Lower lobe of right lung (tissue), 2 donors: Measurements from ENCODE around the gene CHST2. TPM values are rescaled to one million over a fixed set of nuclear protein-coding genes. Genes with fewer than 3 reads are reported as not detected.

Experiments
- ATAC-seq, 2 donors: fragments of 200-7000 bp; cut with Tn5 transposase; one replicate each; pipeline ENCODE4 v1.9.1; 2020 to 2022; ENCODE audit warnings: mild to moderate bottlenecking in 2 of 2, moderate library complexity in 2 of 2
- DNase-seq: peaks from one replicate; pipeline ENCODE4 v3.0.0-alpha.2; 2020
- H3K27ac ChIP-seq: fragments of 200-600 bp; one replicate; pipeline ENCODE4 v1.8.0; 2022
- H3K27me3 ChIP-seq: fragments of 200-600 bp; one replicate; pipeline ENCODE4 v1.8.0; 2022; ENCODE audit warnings: low read depth
- H3K36me3 ChIP-seq: fragments of 200-600 bp; one replicate; pipeline ENCODE4 v1.8.0; 2022; ENCODE audit warnings: mild to moderate bottlenecking
- H3K4me1 ChIP-seq: fragments of 200-600 bp; one replicate; pipeline ENCODE4 v1.8.0; 2022
- H3K4me3 ChIP-seq: fragments of 200-600 bp; one replicate; pipeline ENCODE4 v1.8.0; 2022; ENCODE audit warnings: mild to moderate bottlenecking
- H3K9me3 ChIP-seq: fragments of 200-600 bp; one replicate; pipeline ENCODE4 v1.8.0; 2022
- intact Hi-C: fragments of 100-400 bp; cut with DNase I; formaldehyde crosslinking; loops from one replicate; pipeline ENCODE4 v1.11.0; 2022
- total RNA-seq: library from RNA; stranded (reverse); fragmentation: NEBNext Ultra II Directional; extraction: Animal tissue kit (Norgen Biotek cat#: 25700); gene quantifications from one replicate; pipeline ENCODE4 v1.2.1, GENCODE V29; 2021
- TF ChIP-seq, protein P1 (sequence below): fragments of 200-600 bp; IDR thresholded peaks from one replicate; pipeline ENCODE4 v1.8.0; 2022; ENCODE audit warnings: antibody characterized with exemption, mild to moderate bottlenecking
- donor health status: DM: no; HTN: yes; CAD: no; lungs with severe emphysema.

CHST2 gene
- total RNA-seq, 1 donor from 2014 or later, result 6.2 TPM

DNA sequence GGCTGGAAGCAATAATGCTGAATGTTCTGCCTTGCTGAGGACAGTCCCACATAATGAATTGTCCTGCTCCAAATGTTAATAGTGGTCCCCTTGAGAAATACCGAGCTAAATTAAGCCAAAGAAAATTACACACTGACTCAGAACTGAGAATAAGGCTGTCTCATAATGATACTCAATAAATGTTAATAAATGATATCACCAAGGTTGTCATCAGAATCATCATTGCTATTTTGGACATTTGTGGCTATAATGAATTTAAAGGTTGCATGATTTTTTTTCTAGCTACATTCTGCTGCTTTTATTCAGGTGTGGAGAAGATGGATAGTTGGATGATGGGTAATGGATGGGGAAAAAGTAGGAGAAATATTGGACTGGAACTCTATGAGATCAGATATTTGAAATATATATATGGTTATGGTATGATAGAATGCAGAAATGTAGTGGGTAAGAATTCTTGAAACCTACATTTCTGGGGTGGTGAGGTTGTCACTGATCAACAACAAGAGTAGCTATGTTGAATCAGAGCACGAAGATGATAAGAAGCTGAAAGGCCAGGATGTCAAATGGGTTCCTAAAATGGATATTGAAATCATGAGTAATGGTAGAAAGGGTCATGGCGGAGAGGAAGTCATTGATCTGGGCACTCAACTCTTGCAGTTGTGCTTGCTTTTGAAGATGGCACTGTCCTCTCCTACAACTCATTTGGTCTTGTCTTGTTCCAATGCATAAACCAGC is 12.8 kb downstream of the CHST2 start:
- H3K36me3 ChIP-seq, result no peaks in the 10 kb centered on the region
- DNase-seq (no peak), ATAC-seq (no peak)
- peaks cover 8% of the 10 kb centered on the region for H3K4me1 ChIP-seq
- H3K4me3 ChIP-seq, result no peak overlapping the region
- no peaks in the 10 kb centered on the region for H3K9me3 ChIP-seq
- TF ChIP-seq, protein P1, sequence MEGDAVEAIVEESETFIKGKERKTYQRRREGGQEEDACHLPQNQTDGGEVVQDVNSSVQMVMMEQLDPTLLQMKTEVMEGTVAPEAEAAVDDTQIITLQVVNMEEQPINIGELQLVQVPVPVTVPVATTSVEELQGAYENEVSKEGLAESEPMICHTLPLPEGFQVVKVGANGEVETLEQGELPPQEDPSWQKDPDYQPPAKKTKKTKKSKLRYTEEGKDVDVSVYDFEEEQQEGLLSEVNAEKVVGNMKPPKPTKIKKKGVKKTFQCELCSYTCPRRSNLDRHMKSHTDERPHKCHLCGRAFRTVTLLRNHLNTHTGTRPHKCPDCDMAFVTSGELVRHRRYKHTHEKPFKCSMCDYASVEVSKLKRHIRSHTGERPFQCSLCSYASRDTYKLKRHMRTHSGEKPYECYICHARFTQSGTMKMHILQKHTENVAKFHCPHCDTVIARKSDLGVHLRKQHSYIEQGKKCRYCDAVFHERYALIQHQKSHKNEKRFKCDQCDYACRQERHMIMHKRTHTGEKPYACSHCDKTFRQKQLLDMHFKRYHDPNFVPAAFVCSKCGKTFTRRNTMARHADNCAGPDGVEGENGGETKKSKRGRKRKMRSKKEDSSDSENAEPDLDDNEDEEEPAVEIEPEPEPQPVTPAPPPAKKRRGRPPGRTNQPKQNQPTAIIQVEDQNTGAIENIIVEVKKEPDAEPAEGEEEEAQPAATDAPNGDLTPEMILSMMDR, result no peak
- no peaks in the 10 kb centered on the region for H3K27me3 ChIP-seq
- intact Hi-C loops, result no loop called here
- no peak overlapping the region for H3K27ac ChIP-seq

DNA sequence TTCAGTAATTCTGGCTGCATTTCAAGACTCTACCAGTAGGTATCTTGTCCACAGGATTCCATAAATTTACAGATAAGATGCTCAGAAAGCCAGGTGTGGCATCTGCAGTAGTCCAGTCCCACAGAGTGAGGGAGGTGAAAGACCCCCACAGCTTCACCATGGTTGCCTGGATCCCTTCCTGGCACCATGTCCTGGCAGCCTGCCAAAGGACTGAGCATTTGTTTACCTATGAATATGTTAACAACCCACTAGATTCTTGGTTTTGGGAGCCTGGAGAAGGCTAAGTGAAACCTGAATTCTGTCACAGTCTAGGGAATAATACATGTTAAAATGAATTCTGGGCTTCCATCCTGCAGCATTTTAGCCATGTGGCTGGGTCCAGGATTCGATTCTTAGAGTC is 14.9 kb downstream of the CHST2 start:
- no peak overlapping the region for H3K4me3 ChIP-seq
- H3K27me3 ChIP-seq, result no peaks in the 10 kb centered on the region
- no peaks in the 10 kb centered on the region for H3K36me3 ChIP-seq
- intact Hi-C loops, result no loop called here
- TF ChIP-seq, protein P1, result no peak
- DNase-seq (no peak), ATAC-seq (no peak)
- no peak overlapping the region for H3K27ac ChIP-seq
- no peaks in the 10 kb centered on the region for H3K9me3 ChIP-seq
- peaks cover 8% of the 10 kb centered on the region for H3K4me1 ChIP-seq

DNA sequence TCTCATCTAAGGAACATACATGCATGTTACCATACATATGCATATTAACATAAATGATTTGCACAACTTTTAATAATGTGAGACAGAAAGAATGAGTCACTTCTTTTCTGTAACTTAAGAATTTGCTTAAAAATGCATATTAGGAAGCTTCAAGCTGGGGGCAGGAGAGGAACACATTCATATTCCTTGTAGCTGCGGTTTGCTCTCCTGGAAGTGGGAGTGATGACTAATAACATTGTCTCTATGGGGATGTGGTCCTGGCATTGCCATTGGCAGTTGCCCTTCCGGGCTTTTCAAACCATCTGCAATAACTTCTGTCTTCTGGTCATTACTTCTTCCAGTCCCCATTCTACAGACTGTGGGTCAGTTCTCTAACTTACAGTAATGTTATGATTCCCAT is 15.6 kb downstream of the CHST2 start:
- DNase-seq (no peak), ATAC-seq (peak; percentile 74 to 79)
- Histone ChIP-seq H3K9me3 (no peaks in the 10 kb centered on the region), H3K27ac (no peak overlapping the region), H3K27me3 (no peaks in the 10 kb centered on the region), H3K4me3 (no peak overlapping the region), H3K36me3 (no peaks in the 10 kb centered on the region), H3K4me1 (peaks cover 8% of the 10 kb centered on the region)
- intact Hi-C loops, result no loop called here
- TF ChIP-seq, protein P1, result no peak

DNA sequence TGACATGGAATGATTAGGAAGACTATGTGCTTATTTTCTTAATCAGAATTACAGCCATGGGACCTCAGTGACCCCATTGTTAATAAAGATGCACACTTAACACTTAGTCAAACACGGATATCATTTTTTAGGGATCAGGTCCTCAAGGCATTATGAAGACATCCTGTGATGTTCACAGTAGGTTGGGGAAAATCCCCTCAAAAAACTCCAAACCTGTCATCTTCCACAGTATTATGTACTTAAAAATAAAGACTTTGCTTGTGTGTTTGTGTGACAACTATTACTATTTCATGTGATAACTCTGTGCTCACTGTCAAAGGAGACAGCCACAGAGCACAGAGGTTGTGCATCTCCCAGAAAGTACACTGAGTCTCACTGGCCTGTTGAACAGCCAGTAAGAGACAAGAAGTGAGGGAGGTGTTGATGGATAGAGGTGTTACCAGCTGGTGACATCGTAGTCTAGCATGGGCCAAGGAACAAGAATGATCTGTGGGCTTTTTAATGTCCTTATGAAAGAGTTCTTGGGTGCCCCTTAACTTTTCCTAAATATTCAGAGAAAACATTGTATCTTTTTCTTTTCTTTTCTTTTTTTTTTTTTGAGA is 18.0 kb downstream of the CHST2 start:
- H3K4me1 ChIP-seq, result peaks cover 8% of the 10 kb centered on the region
- TF ChIP-seq, protein P1, result no peak
- H3K4me3 ChIP-seq, result no peak overlapping the region
- no peaks in the 10 kb centered on the region for H3K9me3 ChIP-seq
- intact Hi-C loops, result no loop called here
- ATAC-seq, result no peak
- no peaks in the 10 kb centered on the region for H3K27me3 ChIP-seq
- no peaks in the 10 kb centered on the region for H3K36me3 ChIP-seq
- H3K27ac ChIP-seq, result no peak overlapping the region
- DNase-seq, result no peak

DNA sequence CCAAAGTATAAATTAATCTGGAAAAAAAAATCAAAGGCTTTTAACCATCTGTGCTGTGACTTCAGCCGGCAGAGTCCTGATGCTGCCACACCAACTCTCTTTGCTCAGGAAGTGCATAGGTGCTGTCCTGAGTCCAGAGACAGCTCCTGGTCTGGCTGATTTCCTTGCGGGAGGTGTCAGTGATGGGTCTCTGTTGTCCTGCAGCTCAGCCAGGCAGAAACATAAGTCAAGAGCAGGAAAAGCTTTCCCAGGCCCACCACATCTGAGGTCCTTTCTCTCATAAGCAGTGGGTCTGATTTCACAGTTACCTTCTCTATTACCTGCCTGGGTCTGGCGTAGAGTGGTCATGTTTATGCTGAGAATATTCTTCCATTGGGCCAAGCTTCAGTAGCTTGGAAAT is 19.4 kb downstream of the CHST2 start:
- intact Hi-C loops, result no loop called here
- peaks cover 8% of the 10 kb centered on the region for H3K4me1 ChIP-seq
- no peak for DNase-seq

More for the DNA sequence above, 19.4 kb downstream of the CHST2 start:
- H3K4me3 ChIP-seq, result no peak overlapping the region
- no peaks in the 10 kb centered on the region for H3K27me3 ChIP-seq
- H3K9me3 ChIP-seq, result no peaks in the 10 kb centered on the region
- TF ChIP-seq, protein P1, result no peak
- no peak for ATAC-seq
- H3K27ac ChIP-seq, result no peak overlapping the region
- H3K36me3 ChIP-seq, result no peaks in the 10 kb centered on the region
